Smooth muscle cell of the coronary artery (primary cell): ENCODE results near the gene AEN. TPM values are rescaled to one million over a fixed set of nuclear protein-coding genes. Genes with fewer than 3 reads are reported as not detected.

Experiments
- total RNA-seq: library from RNA; depleted of rRNA; stranded (reverse); fragments of >200 nt; gene quantifications from 2 replicates; pipeline ENCODE4 v1.2.3, GENCODE V29; 2014; ENCODE audit warnings: low replicate concordance

Gene AEN
- total RNA-seq: 54.8 and 68.2 TPM in 2 replicates

GRCh38 chr15:88620995-88621772 lies at the start of gene AEN:
AEN (plus strand) TSS chr15:88621340; CDS start chr15:88626210, 4,870 bp downstream.

GRCh38 chr15:88638626-88639372 lies 17.7 kb downstream of the AEN start, which contains the start of gene ISG20:
ISG20 (plus strand) TSS chr15:88639016; CDS start chr15:88639367, 351 bp downstream.

Other genes with a start within 250 kb of the AEN start
- 6.3 and 9.8 TPM in 2 replicates for gene MRPL46, start 154.0 kb upstream of the AEN start, total RNA-seq
- gene MRPS11, start 153.6 kb upstream of the AEN start, total RNA-seq: 50.8 and 59.5 TPM in 2 replicates
- 4.2 and 4.3 TPM in 2 replicates for gene DET1, start 74.7 kb upstream of the AEN start, total RNA-seq
- gene ISG20, start 17.7 kb downstream of the AEN start, total RNA-seq: 2.3 and 3.2 TPM in 2 replicates
- 0.15 and 1.2 TPM in 2 replicates for gene ACAN, start 182.1 kb downstream of the AEN start, total RNA-seq